Adrenal gland (tissue), 5 donors: ENCODE results near the gene MFNG.

Source experiments
- CTCF ChIP-seq, 6 experiments: fragments of 450-650 bp in 4 of 6; fragments of 200-600 bp in 2 of 6; sonication (generic) in 1 of 6; IDR thresholded peaks; 1 replicate in 5 of 6; 2 replicates in 1 of 6; pipeline versions ENCODE4 v1.5.1 to v1.8.0; 2016 to 2021; ENCODE audit warnings: antibody characterized with exemption in 6 of 6, mild to moderate bottlenecking in 2 of 6, moderate library complexity in 1 of 6
- POLR2A ChIP-seq, 2 donors: fragments of 450-650 bp; IDR thresholded peaks; one replicate each; pipeline ENCODE4 v1.6.1; 2017; ENCODE audit warnings: antibody characterized with exemption in 2 of 2, mild to moderate bottlenecking in 2 of 2, moderate library complexity in 1 of 2
- donor health status: DM: no; HTN: no; CAD: no.

GRCh38 chr22:37467391-37467955 lies 18.7 kb downstream of the MFNG start:
- TF ChIP-seq CTCF (IDR thresholded peaks at IDR 0.05) = no peak
- TF ChIP-seq POLR2A (IDR thresholded peaks at IDR 0.05) = no peak
